GM12864 (cell line): ENCODE data around the gene PF4V1.

ENCODE experiments used
- DNase-seq: peaks from one replicate; pipeline ENCODE4 v3.0.0-alpha.2; 2011; ENCODE audit warnings: low read depth
- H3K4me3 ChIP-seq: 2 replicates; pipeline ENCODE4 v1.5.1; 2011; ENCODE audit warnings: mild to moderate bottlenecking, low read depth, low read length, control low read depth
- TF ChIP-seq, protein P1 (sequence below): IDR thresholded peaks from 2 replicates; pipeline ENCODE4 v1.5.1; 2011; ENCODE audit warnings: low read depth, mild to moderate bottlenecking, moderate library complexity, low read length, control low read depth, inconsistent platforms; ENCODE audit errors: missing control alignments

The PF4V1 gene

DNA sequence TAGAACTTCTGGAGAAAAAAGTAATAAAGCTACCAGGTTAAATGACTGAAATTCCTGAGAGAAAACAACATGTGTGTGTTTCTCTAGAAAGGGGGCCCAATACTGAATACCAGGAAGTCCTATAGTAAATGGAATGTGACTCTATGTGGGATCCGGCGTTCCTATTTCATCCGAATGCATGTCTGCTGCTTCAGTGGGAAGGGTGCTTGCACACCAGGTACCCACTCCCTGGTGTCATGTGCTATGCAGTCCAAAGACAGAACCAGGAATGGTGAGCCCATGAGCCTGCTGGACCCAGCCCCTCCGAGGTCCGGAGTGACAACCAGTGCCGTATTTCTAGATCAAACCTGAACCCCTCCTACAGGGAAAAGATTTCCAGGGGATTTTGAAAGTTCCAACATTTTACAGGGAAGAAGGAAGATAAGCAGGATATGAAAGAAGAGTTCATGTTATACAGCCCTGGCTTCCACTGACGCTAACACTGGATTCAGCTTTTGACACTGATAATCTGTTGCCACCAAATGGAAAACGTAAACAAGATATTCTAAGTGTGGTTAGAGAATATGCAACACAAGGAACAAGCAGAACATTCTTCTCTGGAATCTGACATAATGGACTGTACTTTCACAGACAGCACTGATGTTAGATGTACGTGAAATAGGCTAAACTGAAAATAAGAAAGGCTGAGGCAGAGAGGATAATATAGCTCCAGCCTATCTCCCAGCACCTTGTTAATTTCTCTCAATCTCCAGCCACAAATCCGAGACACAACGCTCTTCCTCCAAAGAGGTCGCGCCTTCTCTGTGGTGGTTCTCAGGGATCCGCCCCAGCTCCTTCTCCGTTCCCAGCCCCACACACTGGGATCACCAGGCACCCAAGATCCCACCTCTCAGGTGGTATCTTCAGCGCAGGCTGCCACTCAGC lies 15.4 kb downstream of the PF4V1 start:
- TF ChIP-seq, protein P1, sequence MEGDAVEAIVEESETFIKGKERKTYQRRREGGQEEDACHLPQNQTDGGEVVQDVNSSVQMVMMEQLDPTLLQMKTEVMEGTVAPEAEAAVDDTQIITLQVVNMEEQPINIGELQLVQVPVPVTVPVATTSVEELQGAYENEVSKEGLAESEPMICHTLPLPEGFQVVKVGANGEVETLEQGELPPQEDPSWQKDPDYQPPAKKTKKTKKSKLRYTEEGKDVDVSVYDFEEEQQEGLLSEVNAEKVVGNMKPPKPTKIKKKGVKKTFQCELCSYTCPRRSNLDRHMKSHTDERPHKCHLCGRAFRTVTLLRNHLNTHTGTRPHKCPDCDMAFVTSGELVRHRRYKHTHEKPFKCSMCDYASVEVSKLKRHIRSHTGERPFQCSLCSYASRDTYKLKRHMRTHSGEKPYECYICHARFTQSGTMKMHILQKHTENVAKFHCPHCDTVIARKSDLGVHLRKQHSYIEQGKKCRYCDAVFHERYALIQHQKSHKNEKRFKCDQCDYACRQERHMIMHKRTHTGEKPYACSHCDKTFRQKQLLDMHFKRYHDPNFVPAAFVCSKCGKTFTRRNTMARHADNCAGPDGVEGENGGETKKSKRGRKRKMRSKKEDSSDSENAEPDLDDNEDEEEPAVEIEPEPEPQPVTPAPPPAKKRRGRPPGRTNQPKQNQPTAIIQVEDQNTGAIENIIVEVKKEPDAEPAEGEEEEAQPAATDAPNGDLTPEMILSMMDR: no peak
- no peak for DNase-seq
- no peak overlapping the region for H3K4me3 ChIP-seq

DNA sequence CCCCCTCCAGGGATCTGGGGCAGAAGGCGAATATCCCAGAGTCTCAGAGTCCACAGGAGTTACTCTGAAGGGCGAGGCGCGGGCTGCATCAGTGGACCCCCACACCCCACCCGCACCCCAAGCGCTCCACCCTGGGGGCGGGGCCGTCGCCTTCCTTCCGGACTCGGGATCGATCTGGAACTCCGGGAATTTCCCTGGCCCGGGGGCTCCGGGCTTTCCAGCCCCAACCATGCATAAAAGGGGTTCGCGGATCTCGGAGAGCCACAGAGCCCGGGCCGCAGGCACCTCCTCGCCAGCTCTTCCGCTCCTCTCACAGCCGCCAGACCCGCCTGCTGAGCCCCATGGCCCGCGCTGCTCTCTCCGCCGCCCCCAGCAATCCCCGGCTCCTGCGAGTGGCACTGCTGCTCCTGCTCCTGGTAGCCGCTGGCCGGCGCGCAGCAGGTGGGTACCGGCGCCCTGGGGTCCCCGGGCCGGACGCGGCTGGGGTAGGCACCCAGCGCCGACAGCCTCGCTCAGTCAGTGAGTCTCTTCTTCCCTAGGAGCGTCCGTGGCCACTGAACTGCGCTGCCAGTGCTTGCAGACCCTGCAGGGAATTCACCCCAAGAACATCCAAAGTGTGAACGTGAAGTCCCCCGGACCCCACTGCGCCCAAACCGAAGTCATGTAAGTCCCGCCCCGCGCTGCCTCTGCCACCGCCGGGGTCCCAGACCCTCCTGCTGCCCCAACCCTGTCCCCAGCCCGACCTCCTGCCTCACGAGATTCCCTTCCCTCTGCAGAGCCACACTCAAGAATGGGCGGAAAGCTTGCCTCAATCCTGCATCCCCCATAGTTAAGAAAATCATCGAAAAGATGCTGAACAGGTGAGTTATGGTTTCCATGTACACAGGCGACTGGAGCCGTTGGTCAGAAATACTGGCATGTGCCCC lies 16.3 kb downstream of the PF4V1 start, which contains the start of gene CXCL1:
Gene CXCL1 (plus strand): TSS at position 264 of the 926 bp plus-strand sequence. CDS start 78 bp downstream, at position 342.
- no peak within 1 kb of the TSS for H3K4me3 ChIP-seq
- no peak for DNase-seq
- TF ChIP-seq, protein P1: no peak

GRCh38 chr4:73870260-73870659 lies 17.2 kb downstream of the PF4V1 start:
- TF ChIP-seq, protein P1: no peak
- H3K4me3 ChIP-seq: no peak overlapping the region

GRCh38 chr4:73870768-73871167 lies 17.7 kb downstream of the PF4V1 start:
- no peak overlapping the region for H3K4me3 ChIP-seq
- DNase-seq: no peak
- TF ChIP-seq, protein P1: no peak

More at GRCh38 chr4:73870260-73870659, 17.2 kb downstream of the PF4V1 start:
- DNase-seq: no peak

DNA sequence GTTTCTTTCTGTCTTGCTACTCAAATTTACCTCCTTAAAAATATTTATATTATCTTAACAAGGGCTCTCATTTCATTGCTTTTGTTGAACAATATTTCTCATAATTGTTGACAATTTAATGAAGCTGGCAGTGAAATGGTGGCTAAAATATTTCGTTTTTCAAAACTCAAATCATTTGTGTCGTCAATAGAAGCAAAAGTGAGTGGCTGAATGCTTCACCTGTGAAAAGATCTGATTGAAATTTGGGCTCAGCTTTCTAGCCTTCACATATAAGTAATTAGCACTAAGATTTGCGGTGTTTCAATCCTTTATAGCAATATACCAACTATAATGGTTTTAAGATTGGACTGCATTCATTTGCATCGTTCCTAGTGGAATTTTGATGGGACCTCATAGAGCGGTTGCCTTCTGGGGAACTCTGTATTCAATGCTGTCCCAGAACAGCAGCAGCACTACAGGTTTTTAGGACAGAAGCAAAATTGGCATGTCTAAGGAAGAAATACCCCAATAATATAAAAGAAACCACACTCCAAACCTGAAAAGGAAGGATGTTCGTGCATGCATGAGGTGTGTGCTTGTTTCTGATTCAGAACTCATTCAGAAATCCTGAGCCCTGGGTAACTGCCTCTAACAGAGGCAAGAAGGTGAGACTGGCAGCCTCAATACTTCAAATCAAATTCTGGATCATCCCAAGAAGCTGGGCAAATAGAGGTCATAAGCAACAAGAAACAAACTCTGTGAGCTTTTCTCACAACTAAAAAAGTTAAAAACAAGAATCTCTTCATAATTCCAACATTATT lies 18.6 kb downstream of the PF4V1 start:
- TF ChIP-seq, protein P1: no peak
- DNase-seq: no peak
- no peak overlapping the region for H3K4me3 ChIP-seq
